Nasal cavity respiratory epithelium epithelial cell of viscerocranial mucosa (primary cell): Measurements from ENCODE around the gene RAB21. TPM values are rescaled to one million over a fixed set of nuclear protein-coding genes. Genes with fewer than 3 reads are reported as not detected.

ENCODE experiments used
- total RNA-seq: library from RNA; depleted of rRNA; stranded (reverse); fragments of >200 nt; gene quantifications from 2 replicates; pipeline ENCODE4 v1.2.3, GENCODE V29; 2014

Gene RAB21
- total RNA-seq: 17.4 and 74.5 TPM in 2 replicates

GRCh38 chr12:71754461-71755145, at the start of gene RAB21:
RAB21 (plus strand) TSS chr12:71754863; CDS start chr12:71755130, 267 bp downstream.

Other genes starting within 250 kb of the RAB21 start
- gene ZFC3H1, start 91.0 kb upstream of the RAB21 start, total RNA-seq: 20.8 and 48.3 TPM in 2 replicates
- gene THAP2, start 90.6 kb upstream of the RAB21 start, total RNA-seq: 3.8 and 9.6 TPM in 2 replicates
- 32.5 and 40.7 TPM in 2 replicates for gene TMEM19, start 68.8 kb upstream of the RAB21 start, total RNA-seq
- 17.4 and 37.4 TPM in 2 replicates for gene TBC1D15, start 84.9 kb downstream of the RAB21 start, total RNA-seq
- not detected in 2 replicates for gene TPH2, start 184.0 kb downstream of the RAB21 start, total RNA-seq